HepG2 (cell line): ENCODE results near the gene RUVBL2. TPM values are rescaled to one million over a fixed set of nuclear protein-coding genes. Genes with fewer than 3 reads are reported as not detected.

Source experiments
- CBFB ChIP-seq: sonication (generic); formaldehyde crosslinking; IDR thresholded peaks from 2 replicates; pipeline ENCODE4 v1.4.0; 2020; ENCODE audit warnings: missing genetic modification reagents
- CBX2 ChIP-seq, 2 experiments: fragments of 200-600 bp in 1 of 2; sonication (generic); formaldehyde crosslinking in 1 of 2; IDR thresholded peaks; 2 replicates each; pipeline versions ENCODE4 v1.7.0 to v1.8.1; 2018 to 2022; ENCODE audit warnings: low read depth in 2 of 2, low read length in 1 of 2, mild to moderate bottlenecking in 1 of 2, missing genetic modification reagents in 1 of 2
- GMEB1 ChIP-seq: sonication (generic); formaldehyde crosslinking; IDR thresholded peaks from 2 replicates; pipeline ENCODE4 v1.5.1; 2020; ENCODE audit warnings: missing genetic modification reagents, mild to moderate bottlenecking, borderline replicate concordance
- HHEX ChIP-seq: IDR thresholded peaks from 2 replicates; pipeline ENCODE4 v1.6.1; 2016; ENCODE audit warnings: control low read depth
- HOXA5 ChIP-seq: sonication (generic); formaldehyde crosslinking; IDR thresholded peaks from 2 replicates; pipeline ENCODE4 v1.4.0; 2020; ENCODE audit warnings: missing genetic modification reagents
- ISX ChIP-seq: sonication (generic); formaldehyde crosslinking; conservative IDR thresholded peaks from 2 replicates; pipeline ENCODE4 v1.5.0; 2020; ENCODE audit warnings: missing genetic modification reagents
- MATR3 ChIP-seq: sonication (generic); formaldehyde crosslinking; IDR thresholded peaks from 2 replicates; pipeline ENCODE4 v1.4.0; 2020; ENCODE audit warnings: missing genetic modification reagents
- MED13 ChIP-seq: sonication (generic); formaldehyde crosslinking; IDR thresholded peaks from 2 replicates; pipeline ENCODE4 v1.5.0; 2020; ENCODE audit warnings: missing genetic modification reagents
- MTA3 ChIP-seq: sonication (generic); formaldehyde crosslinking; IDR thresholded peaks from 2 replicates; pipeline ENCODE4 v1.4.0; 2020; ENCODE audit warnings: missing genetic modification reagents
- PHF20 ChIP-seq: sonication (generic); formaldehyde crosslinking; IDR thresholded peaks from 2 replicates; pipeline ENCODE4 v1.5.0; 2020; ENCODE audit warnings: mild to moderate bottlenecking, missing genetic modification reagents
- POLR2A ChIP-seq, 2 experiments: IDR thresholded peaks; 2 replicates each; pipeline ENCODE4 v1.6.1; 2011; ENCODE audit warnings: low read depth in 2 of 2, low read length in 2 of 2, mild to moderate bottlenecking in 1 of 2, moderate library complexity in 1 of 2; ENCODE audit not compliant: insufficient read depth in 1 of 2
- SNRNP70 ChIP-seq: fragments of 200-400 bp; formaldehyde crosslinking; IDR thresholded peaks from 2 replicates; pipeline ENCODE4 v1.6.1; 2017; ENCODE audit warnings: mild to moderate bottlenecking, low read depth, low read length, moderate library complexity
- SP5 ChIP-seq: IDR thresholded peaks from 2 replicates; pipeline ENCODE4 v1.6.1; 2016; ENCODE audit warnings: low read depth, borderline replicate concordance
- TFE3 ChIP-seq: IDR thresholded peaks from 2 replicates; pipeline ENCODE4 v1.6.1; 2016
- ZMYM3 ChIP-seq: sonication (generic); formaldehyde crosslinking; IDR thresholded peaks from 2 replicates; pipeline ENCODE4 v1.5.1; 2020; ENCODE audit warnings: mild to moderate bottlenecking, missing genetic modification reagents
- ZNF567 ChIP-seq: sonication (generic); formaldehyde crosslinking; IDR thresholded peaks from 2 replicates; pipeline ENCODE4 v1.8.1; 2023; ENCODE audit warnings: mild to moderate bottlenecking, missing genetic modification reagents, borderline replicate concordance
- ZNF577 ChIP-seq: sonication (generic); formaldehyde crosslinking; IDR thresholded peaks from 2 replicates; pipeline ENCODE4 v1.4.0; 2020; ENCODE audit warnings: mild to moderate bottlenecking, low read depth, missing genetic modification reagents, borderline replicate concordance
- ZNF75D ChIP-seq: sonication (generic); formaldehyde crosslinking; IDR thresholded peaks from 2 replicates; pipeline ENCODE4 v1.8.1; 2023; ENCODE audit warnings: missing genetic modification reagents, mild to moderate bottlenecking, borderline replicate concordance
- polyA plus RNA-seq, 8 experiments: library from polyadenylated mRNA; depleted of rRNA in 3 of 8; stranded (reverse) in 7 of 8; unstranded in 1 of 8; fragments of >200 nt; fragmentation: Illumina TruSeq in 4 of 8; extraction: Trizol in 4 of 8; gene quantifications; 2 replicates each; pipeline versions ENCODE4 v1.2.1 to v1.2.3, GENCODE V29; 2011 to 2016; ENCODE audit warnings: low read depth in 4 of 8, missing spikeins in 1 of 8, mixed read lengths in 1 of 8; ENCODE audit not compliant: insufficient read depth in 1 of 8
- total RNA-seq, 5 experiments: library from RNA; depleted of rRNA; stranded (reverse); fragments of >200 nt; fragmentation: Illumina TruSeq; extraction: Trizol; gene quantifications; 2 replicates each; pipeline ENCODE4 v1.2.3, GENCODE V29; 2016; ENCODE audit warnings: low read depth in 1 of 5
- TF ChIP-seq, protein P1 (sequence below): sonication (generic); formaldehyde crosslinking; conservative IDR thresholded peaks from 2 replicates; pipeline ENCODE4 v1.4.0; 2020; ENCODE audit warnings: missing genetic modification reagents
- TF ChIP-seq, protein P2 (sequence below): sonication (generic); formaldehyde crosslinking; IDR thresholded peaks from 2 replicates; pipeline ENCODE4 v1.5.1; 2020; ENCODE audit warnings: missing genetic modification reagents, mild to moderate bottlenecking, borderline replicate concordance
- TF ChIP-seq, protein P3 (sequence below): sonication (generic); formaldehyde crosslinking; IDR thresholded peaks from 2 replicates; pipeline ENCODE4 v1.5.0; 2020; ENCODE audit warnings: mild to moderate bottlenecking, missing genetic modification reagents

Gene RUVBL2
- total and polyA plus RNA-seq, 2 of the 13 experiments (the other 11 are each of a cell fraction or from before 2014, with no cell fraction given) = 120 to 122 TPM

- TF ChIP-seq ZNF75D (CRISPR knock-in tag) (no peak), ZMYM3 (CRISPR knock-in tag) (no peak), SNRNP70 (no peak), GMEB1 (no peak), MTA3 (CRISPR knock-in tag) (no peak), ZNF567 (CRISPR knock-in tag) (peak; percentile 66; the same call in 1 of the 2 replicates), HOXA5 (CRISPR knock-in tag) (peak; percentile 66), ZNF577 (CRISPR knock-in tag) (0 out of 2 replicates have a peak, but pooled peaks have one; percentile 66), SP5 (CRISPR knock-in tag) (no peak), PHF20 (CRISPR knock-in tag) (no peak), MATR3 (CRISPR knock-in tag) (no peak), HHEX (CRISPR knock-in tag) (no peak), CBX2 (IDR thresholded peaks at IDR 0.05; ENCODE audit: low read depth, low read length) (no peak), CBX2 (CRISPR knock-in tag; IDR thresholded peaks at IDR 0.05; ENCODE audit: low read depth) (no peak), POLR2A (IDR thresholded peaks at IDR 0.05; ENCODE audit: insufficient read depth in 1 of 2, low read depth in 2 of 2, low read length in 2 of 2) (peak; percentile 84 to 86), ISX (CRISPR knock-in tag) (no peak), MED13 (CRISPR knock-in tag) (no peak), TFE3 (CRISPR knock-in tag) (0 out of 2 replicates have a peak, but pooled peaks have one; percentile 41), CBFB (no peak; the same call in none of the 2 replicates)
- TF ChIP-seq, protein P1, sequence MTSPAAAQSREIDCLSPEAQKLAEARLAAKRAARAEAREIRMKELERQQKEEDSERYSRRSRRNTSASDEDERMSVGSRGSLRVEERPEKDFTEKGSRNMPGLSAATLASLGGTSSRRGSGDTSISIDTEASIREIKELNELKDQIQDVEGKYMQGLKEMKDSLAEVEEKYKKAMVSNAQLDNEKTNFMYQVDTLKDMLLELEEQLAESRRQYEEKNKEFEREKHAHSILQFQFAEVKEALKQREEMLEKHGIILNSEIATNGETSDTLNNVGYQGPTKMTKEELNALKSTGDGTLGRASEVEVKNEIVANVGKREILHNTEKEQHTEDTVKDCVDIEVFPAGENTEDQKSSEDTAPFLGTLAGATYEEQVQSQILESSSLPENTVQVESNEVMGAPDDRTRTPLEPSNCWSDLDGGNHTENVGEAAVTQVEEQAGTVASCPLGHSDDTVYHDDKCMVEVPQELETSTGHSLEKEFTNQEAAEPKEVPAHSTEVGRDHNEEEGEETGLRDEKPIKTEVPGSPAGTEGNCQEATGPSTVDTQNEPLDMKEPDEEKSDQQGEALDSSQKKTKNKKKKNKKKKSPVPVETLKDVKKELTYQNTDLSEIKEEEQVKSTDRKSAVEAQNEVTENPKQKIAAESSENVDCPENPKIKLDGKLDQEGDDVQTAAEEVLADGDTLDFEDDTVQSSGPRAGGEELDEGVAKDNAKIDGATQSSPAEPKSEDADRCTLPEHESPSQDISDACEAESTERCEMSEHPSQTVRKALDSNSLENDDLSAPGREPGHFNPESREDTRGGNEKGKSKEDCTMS = no peak
- TF ChIP-seq, protein P2, sequence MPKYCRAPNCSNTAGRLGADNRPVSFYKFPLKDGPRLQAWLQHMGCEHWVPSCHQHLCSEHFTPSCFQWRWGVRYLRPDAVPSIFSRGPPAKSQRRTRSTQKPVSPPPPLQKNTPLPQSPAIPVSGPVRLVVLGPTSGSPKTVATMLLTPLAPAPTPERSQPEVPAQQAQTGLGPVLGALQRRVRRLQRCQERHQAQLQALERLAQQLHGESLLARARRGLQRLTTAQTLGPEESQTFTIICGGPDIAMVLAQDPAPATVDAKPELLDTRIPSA (CRISPR knock-in tag) = no peak
- TF ChIP-seq, protein P3, sequence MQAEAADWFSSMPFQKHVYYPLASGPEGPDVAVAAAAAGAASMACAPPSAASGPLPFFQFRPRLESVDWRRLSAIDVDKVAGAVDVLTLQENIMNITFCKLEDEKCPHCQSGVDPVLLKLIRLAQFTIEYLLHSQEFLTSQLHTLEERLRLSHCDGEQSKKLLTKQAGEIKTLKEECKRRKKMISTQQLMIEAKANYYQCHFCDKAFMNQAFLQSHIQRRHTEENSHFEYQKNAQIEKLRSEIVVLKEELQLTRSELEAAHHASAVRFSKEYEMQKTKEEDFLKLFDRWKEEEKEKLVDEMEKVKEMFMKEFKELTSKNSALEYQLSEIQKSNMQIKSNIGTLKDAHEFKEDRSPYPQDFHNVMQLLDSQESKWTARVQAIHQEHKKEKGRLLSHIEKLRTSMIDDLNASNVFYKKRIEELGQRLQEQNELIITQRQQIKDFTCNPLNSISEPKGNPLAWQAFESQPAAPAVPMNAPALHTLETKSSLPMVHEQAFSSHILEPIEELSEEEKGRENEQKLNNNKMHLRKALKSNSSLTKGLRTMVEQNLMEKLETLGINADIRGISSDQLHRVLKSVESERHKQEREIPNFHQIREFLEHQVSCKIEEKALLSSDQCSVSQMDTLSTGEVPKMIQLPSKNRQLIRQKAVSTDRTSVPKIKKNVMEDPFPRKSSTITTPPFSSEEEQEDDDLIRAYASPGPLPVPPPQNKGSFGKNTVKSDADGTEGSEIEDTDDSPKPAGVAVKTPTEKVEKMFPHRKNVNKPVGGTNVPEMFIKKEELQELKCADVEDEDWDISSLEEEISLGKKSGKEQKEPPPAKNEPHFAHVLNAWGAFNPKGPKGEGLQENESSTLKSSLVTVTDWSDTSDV (CRISPR knock-in tag) = no peak
These were observed 26.1 kb upstream of the RUVBL2 start (continued) for GRCh38 chr19:48967346-48968178.
